T-helper 22 cell (primary cell): Measurements from ENCODE around the gene CDH23.

ENCODE experiments used
- DNase-seq: peaks from one replicate; pipeline ENCODE4 v3.0.0-alpha.2; 2020; ENCODE audit warnings: low read depth

CDH23 gene

DNA sequence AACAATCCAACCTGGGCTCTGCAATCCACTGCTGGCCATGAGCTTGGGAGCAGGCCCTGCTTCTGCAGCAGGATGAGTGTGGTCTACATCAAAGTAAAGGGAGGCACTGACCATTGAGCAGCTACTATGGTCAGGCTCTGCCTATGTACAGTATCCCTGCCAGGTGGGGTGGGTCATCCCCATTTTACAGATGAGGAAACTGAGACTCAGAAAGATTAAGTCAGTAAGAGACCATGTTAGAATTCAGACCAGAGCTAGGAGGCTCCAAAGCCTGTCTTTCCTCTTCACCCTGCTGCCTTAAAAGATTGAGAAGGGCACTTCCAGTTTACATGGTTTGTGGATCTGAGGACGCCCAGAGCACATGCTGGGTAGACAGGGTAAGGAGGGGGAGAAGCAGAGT is 27.1 kb upstream of the CDH23 start:
- no peak for DNase-seq

DNA sequence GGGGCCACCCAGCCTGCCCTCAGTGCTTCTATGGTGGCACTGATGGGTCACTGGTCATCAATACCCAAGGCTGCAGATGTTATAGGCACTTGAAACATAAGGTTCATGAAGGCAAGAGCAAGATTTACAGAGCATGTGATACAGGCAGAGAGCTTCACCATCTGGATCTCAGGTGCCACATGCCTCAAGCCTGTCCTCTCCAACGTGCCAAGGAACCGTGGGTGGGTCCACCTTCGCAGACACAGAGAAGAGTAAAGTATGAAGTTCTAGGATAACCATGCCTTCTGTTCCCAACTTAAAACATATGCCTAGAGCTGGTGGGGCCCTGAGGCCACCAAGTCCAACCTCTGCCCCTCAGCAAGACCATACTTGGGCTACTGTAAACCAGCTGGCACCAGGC is 26.7 kb upstream of the CDH23 start:
- no peak for DNase-seq

DNA sequence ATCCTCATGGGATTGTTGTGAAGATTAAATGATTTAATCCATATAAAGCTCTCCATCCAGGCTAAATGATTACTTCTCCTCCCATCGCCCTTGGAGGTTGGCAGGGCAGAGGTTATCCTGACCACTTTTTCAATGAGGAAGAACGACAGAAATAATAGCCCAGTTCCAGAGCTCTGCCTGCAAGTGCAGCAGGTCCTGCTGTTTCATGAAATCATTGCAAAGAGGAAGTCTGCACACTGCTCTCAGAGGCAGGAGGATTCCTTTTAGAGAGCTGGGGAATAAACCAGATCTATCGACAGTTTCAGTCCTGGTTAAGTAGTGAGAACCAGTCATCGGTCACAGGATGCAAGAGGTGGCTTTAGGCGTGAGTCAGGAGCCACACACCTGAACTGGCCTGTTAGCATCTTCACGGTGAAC is 25.0 kb upstream of the CDH23 start:
- no peak for DNase-seq

DNA sequence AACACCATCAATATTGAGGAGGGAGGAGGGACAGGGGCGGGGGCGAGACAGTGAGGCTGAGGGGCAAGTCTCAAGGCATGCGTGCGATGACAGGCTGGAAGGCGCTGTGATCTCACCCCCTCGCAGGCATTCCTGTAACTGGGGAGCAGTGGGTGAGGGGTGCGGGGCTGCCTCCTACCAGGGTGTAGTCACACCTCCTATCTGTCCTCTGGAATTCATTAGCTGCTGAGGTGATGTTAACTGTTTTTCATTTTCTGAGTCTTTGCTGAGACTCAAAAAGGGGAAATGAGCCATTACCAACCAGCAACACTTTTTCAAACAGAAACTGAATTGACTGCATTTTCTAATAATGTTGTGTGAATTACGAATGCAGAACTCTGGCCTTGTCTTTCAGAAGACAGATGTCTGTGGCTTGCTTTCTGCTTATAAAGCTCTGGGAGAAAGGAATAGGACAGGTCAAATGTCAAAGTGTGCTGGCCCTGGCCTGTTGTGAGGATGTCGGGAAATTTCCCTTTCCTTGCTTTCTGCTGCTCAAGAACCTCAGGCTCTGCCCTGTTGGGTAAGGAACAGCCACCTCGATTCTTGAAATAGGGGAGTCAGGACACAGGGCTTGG is 23.7 kb upstream of the CDH23 start:
- no peak for DNase-seq

DNA sequence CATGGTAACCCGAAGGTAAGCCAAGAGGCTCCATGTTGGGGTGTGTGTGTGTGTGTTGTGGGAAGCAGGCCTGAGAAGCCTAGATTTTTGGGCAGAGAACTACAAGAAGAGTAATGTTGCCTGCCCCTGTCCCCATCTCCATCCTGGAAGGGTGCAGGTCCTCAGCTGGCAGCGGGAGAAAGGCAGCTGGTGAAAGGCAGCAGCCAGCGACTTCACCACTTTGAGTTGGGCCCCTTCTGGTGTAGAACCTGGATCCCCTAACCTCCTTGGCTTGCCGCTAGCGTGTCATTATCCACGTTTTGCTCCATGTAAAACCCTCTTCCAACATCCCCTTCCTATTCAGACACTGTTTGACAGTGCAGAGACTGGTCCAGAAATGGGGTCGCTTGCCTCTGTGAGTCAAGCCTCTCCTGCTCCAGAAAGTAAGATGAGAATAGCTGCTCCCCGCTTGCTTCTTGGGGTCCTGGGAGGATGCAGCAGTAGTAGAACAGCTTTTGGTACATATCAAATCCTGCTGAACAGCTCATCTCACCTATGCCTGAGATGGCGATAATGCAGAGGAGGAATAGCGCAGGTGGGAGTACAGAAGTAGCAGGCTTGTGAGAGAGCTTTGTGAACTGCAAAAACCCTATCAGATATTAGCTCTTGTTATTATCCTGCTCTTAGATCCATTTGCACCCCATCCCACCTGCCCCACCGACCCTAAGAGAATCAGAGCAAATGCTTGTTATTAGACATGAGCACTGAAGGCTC is 22.1 kb upstream of the CDH23 start:
- no peak for DNase-seq

DNA sequence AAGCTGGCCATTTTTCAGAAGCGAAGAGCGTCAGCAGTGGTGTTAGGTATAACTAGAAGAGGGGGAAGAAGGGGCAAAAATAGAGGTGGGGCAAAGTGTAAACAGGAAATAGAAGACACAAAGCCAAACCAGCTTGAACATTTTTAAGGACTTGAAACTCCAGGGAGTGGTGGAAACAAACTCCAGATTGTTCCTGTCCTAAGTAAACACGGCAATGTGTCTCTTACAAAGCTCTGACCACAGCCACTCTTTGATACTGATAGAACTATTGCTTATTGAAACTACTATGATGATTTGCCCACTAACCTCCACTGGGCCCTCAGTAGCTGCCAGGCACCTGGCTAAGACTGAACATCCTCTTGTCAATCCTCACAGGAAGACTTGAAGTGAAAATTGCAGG is 20.8 kb upstream of the CDH23 start:
- DNase-seq: no peak

DNA sequence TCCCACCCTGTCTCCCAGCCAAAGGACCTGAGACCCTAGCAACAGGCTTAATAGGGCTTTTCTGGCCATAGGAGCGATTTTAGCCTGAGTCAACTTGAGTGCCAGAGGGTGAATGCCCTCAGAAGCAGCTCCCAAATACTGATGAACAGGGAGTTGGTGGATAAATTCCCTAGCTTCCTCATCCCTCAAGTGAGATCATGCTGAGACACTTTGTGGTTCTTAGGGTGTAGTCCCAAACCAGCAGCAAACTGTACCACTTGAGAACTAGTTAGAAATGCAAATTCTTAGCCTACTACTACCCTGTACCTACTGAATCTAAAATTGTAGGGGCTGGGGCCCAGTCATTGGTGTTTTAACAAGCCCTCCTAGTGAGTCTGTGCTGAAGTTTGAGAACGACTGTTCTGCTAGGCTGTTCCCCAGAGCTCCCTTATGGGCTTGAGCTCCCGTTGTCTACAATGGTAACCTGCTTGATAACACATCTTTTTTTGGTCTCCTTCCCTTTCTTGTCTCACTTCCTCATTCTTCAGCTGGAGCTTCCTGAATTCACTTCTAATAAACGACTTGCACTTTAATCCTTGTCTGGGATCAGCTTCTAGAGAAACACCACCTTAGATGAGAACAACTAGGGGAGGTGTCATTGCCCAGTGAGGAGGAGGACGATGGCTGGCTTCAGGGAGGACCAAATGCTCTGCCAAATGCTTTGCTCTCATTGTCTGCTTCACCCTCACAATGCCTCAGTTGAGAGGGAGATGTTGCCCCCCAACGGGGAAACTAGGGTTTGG is 18.2 kb upstream of the CDH23 start:
- DNase-seq: no peak

DNA sequence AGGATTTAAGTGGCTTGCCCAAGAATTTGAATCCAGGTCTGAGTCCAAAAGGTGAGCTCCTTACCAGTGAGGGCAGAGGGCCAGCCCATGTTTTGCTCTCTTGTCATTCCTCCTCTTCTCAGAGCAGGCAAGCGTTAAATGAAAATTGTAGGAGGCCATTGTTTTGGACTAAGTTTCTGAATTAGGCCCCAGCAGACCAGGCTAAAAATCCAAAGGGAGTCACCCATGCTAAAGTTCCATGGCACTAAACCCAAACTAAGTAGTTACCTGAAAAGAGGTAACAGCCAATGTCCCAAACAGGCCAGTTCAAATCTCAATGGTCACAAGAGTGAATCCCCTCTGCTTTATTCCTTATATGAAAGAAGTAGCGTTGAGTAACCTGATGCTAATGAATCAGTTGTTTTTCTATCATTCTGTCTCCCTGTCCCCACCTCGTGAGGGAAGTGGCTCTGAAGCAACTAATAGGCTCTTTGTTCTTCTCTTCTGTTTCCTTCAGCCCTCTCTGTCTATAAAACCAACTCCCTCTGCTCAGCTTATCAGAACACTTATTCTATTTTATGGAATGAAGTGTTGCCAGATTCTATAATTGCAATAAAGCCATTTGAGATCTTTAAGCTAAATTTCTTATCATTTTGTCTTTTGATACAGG is 17.5 kb upstream of the CDH23 start:
- no peak for DNase-seq

DNA sequence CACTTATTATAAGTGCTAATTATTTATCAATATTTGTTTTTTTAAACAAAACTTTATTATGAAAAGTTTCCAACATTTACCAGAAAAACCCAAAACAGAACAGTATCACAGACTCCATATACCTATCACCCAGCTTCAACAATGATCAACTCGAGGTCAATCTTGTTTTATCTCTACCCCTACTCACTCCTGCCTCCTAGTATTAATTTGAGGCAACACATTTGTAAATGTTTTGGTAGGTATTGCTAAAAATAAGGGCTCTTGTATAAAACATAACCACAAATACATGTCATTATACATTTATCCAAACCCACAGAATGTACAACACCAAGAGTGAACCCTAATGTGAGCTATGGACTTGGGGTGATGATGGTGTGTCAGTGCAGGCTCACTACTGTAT is 15.9 kb upstream of the CDH23 start:
- no peak for DNase-seq

DNA sequence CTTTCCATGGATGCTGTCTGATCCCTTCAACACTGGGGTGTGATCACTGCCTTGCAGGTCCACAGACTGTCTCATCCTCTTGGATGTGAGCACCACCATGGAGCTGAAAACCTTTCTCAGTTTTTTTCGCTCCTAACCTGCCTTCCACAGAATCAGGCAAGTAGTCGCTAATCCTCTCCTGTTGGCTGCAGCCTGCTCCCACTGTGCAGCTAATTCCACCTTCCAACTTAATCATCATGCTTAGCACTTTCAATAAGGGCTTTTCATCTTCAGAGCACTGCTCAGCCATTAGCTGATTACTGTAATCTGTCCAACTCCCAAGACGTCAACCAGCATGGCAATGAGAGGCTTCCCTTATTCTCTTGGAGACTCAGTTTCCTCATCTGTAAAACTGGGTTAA is 15.1 kb upstream of the CDH23 start:
- no peak for DNase-seq

DNA sequence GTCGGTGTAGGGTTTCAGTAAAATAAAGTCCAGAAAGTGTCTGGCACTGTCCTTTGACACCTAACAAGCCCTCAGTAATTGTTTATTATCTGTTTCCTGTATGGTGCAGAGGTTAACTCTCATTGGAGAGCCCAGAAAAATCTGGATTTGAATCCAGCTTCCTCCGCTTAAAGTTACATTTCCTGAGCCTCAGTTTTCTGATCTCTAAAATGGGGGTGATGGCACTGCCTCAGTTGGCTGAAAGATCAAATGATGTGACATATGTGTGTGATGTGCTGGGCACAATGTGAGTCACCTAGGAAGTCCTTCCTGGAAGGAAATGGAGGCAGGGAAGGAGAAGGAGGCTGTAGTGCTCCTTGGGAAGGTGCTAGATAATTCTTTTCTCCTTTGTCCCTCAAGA is 14.7 kb upstream of the CDH23 start:
- no peak for DNase-seq

DNA sequence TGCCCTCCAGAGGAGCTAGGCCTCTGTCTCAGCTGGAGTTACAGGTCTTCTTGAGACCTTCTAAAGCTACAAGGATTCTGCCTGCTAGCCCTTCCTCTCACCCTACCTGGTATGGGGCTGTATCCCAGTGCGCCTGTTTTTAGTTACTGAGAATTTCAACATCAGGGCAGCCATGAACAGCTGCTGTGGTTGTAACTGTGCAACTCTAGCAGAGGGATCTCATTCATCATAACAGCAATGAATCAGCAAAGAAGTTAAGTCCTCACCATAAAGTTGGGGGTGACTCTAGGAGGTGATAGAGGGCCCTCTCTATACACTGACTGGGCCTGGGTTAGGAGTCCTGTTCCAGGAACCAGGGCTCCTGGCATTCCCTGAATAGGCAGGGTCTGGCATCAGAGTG is 14.0 kb upstream of the CDH23 start:
- DNase-seq: no peak

DNA sequence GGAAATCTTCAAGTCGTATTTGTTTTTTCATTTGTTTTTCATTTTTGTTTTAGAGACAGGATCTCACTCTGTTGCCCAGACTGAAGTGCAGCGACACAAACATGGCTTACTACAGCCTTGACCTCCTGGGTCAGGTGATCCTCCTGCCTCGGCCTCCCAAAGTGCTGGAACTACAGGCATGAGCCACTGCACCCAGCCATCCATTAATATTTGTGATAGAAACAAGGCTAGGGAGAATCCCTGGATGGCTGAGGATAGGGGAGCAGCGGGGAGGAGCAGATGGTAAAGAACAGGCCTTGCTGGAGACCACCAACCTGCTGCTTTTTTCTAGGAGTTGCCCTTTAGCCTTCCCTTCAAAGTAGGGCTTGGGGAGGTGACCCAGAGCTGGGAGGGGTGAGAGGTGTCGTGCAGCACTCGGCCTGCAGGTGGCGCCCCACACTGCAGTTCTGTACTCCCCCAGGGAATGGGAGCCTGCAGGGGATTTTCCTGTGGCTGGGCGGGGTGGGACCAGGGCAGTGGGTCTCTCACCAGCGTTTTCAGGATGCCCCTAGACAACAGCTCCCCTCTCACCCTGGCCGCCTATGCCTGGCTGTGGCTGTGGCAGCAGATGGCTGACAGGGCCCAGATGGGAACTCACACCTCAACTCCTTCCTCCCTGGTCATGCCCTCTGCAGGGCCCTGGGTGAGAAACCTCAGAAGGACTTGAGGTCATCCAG is 12.6 kb upstream of the CDH23 start:
- DNase-seq: peak; percentile 37

DNA sequence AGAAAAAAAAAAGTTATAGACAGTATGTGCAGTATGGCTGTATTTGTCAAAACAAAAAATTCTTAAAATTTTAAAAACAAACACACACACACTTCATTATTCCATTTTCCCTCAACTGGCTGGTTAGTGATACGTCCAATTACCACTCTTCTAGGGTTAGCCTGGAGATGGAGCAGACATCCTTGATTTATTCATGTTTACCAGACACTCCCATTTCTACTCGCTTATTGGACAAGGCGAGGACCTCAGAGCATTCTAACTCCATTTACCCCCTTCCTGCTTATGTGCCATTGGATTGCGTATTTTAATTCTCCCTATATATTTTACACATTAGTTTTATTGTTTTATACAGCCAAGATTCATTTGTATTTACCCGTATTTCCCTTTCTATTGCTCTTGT is 8.5 kb upstream of the CDH23 start:
- DNase-seq: no peak

DNA sequence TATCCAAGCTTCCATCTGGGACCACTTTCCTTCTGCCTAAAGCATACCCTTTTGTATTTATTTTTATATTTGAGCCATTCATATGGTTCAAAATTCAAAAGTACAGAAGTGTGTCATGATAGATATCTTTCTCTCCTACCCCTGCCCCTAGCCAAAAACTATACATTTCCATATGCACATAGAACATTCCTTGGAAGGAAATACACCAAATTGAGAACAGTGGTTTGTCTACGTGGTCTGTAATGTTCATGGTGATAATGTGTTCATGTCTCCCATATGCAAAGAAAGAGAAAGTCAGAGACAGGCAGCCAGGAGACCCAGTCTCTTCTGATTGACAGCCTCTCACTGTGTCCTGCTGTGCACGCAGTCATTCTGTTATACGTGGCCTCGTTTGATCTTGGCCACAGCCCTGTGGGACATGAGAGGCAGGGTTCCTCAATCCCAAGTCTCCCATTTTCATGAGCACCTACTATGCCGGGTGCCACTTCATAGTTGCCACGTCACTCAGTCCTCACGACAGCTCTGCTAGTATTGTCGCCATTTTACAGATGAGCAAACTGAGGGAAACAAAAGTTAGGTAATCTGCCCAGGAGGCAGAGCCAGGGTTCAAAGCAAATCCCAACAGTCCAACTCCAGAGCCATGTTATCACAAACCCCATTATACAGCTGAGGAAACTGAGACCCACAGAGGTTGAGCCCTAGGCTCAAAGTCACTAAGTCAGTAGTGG is 8.0 kb upstream of the CDH23 start:
- DNase-seq: no peak

DNA sequence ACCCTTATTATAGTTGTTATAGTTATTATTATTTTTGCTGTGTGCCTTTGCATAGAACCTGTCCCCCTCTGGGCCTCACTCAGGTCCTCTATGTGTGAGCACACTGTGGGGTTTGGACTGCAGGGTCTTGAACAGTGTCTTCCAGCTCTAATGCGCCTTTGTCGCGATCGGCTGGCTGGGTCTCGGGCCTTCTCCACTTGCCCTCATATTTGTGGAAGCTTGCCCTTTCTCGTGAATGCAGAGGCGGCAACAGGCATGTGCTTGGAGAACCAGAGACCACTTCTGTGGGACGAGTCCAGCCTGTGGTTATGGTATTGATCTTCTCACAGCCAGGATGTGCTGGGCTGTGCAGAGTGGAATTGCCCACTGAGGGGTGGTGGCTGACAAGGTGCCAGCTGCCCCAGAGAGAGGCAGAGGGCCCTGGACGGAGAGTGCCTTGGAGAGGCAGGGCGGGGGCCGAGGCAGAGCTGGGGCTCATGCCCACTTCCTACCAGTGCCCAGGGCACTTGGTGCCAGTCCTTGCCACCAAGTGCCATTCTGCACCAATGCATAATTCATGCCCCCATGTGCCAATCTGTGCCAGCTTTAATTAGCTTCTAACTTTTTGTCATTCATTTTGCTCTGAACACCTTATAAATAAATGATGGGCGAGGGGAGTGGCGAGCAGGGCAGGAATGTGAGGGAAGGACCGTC is 6.8 kb upstream of the CDH23 start:
- DNase-seq: no peak

DNA sequence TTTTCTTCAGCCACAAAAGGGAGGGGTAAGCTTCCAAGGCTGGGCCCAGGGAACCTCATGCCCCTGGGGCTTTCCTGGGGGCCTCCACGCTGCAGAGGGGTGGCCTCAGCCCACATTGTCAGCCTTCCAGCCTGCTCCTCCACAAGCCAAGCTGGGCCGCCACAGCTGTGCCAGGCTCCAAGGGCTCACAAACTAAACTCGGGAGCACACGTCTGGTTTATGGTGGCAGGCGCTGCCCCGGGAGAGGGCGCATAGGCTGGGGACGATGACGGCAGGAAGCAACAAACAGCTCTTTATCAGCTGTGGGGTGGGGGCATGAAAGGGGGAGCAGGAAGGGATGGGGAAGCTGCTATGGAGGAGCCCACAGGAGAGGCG is 6.3 kb upstream of the CDH23 start:
- DNase-seq: no peak

DNA sequence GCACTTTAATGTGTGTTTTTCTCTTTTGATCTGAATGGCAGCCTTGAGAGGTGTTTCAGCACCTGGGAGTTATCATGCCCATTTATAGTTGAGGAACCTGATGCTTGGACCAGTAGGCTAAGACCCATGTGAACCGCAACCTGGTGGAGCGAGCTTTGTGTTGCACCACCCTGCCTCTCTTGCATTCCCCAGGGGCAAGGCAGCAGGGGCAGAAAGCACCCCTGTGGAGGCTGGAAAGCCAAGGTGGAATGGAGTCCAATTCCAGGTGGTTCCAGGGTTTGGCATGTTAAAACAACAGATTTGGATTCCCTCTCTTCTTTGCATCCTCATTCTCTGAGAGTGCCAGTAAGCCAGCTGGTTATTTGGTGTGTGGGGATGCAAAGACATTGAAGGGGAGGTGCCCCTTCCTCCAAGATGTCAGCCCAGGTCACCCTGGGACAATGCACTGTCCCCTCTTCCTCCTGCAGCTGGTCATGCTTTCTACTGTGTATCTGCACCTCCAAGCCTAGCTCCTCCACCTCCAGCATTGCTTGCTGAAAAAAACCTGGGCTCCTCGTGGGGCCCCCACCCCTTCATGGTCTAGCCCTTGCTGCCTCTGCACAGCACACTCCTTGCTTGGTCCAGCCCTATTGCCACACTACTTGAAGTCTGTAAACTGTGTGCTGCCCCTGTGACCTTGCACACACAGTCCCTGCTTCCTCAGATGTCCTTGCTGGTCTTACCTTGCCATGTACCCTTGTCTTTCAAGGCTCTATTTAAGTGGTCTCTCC is 5.6 kb upstream of the CDH23 start:
- DNase-seq: no peak

DNA sequence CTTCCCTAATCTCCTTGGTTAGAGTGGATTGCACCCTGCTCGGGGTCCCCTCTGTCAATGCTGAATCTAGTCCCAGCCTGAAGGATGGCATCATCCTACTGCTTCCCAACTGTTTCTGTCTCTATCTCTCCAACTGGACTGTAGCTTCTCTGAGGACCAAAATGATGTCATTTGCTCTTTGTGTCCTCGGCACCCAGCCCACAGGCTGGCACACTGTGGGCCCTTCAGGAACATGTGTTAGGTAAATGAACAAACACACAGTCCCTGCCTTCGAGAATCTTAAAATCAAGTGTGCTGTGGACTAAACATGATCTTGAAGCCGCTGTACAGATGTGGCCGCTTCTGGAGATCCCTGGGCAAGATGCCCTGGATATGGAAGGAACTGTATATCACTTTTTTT is 5.0 kb upstream of the CDH23 start:
- DNase-seq: no peak

DNA sequence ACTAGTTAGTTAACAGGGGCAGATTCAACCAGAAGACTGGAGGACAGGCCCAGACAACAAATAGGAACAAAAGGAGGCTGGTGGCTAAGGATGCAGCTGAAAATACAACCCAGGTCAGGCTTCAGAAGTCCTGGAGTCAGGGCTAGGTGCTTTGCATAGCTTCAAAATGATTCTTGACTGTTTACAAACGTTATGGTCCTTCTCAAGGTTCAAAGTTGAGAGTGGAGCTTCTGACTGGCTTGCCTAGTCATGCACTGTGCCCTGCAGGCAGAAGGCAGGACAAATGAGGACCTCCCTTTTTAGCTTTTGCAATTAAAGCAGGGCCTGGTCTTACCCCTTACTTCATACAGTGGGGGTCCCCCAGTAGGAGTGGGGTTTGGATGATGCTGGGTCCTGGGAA is 4.4 kb upstream of the CDH23 start:
- no peak for DNase-seq
